BLaER1 (cell line): ENCODE results near the gene PTPRK.

Source experiments
- H3K27ac ChIP-seq: shearing (Covaris generic); formaldehyde crosslinking; 2 replicates; pipeline ENCODE4 v1.8.1; 2022
- H3K27me3 ChIP-seq: shearing (Covaris generic); formaldehyde crosslinking; 2 replicates; pipeline ENCODE4 v1.8.1; 2022
- H3K36me3 ChIP-seq: shearing (Covaris generic); formaldehyde crosslinking; 2 replicates; pipeline ENCODE4 v1.8.1; 2022
- H3K4me1 ChIP-seq: shearing (Covaris generic); formaldehyde crosslinking; 2 replicates; pipeline ENCODE4 v1.8.1; 2022
- H3K4me2 ChIP-seq: shearing (Covaris generic); formaldehyde crosslinking; 2 replicates; pipeline ENCODE4 v1.8.1; 2022
- H3K4me3 ChIP-seq: shearing (Covaris generic); formaldehyde crosslinking; 2 replicates; pipeline ENCODE4 v1.8.1; 2022
- H3K9ac ChIP-seq: shearing (Covaris generic); formaldehyde crosslinking; 2 replicates; pipeline ENCODE4 v1.8.1; 2022
- H3K9me3 ChIP-seq: shearing (Covaris generic); formaldehyde crosslinking; 2 replicates; pipeline ENCODE4 v1.8.1; 2022
- H4K20me1 ChIP-seq: shearing (Covaris generic); formaldehyde crosslinking; 2 replicates; pipeline ENCODE4 v1.8.1; 2022
- Cebpa-rat ChIP-seq: shearing (Covaris generic); IDR thresholded peaks from 2 replicates; pipeline ENCODE4 v1.8.1; 2022

The PTPRK gene

GRCh38 chr6:128068119-128068479 lies 452.3 kb downstream of the PTPRK start:
- H3K9ac ChIP-seq: no peak overlapping the region
- H3K4me1 ChIP-seq: no peaks in the 10 kb centered on the region
- no peak for TF ChIP-seq Cebpa-rat
- H3K4me3 ChIP-seq: no peak overlapping the region
- H3K9me3 ChIP-seq: no peaks in the 10 kb centered on the region
- no peaks in the 10 kb centered on the region for H4K20me1 ChIP-seq
- no peak overlapping the region for H3K4me2 ChIP-seq
- no peak overlapping the region for H3K27ac ChIP-seq
- H3K36me3 ChIP-seq: peaks cover 11% of the 10 kb centered on the region
- H3K27me3 ChIP-seq: no peaks in the 10 kb centered on the region

DNA sequence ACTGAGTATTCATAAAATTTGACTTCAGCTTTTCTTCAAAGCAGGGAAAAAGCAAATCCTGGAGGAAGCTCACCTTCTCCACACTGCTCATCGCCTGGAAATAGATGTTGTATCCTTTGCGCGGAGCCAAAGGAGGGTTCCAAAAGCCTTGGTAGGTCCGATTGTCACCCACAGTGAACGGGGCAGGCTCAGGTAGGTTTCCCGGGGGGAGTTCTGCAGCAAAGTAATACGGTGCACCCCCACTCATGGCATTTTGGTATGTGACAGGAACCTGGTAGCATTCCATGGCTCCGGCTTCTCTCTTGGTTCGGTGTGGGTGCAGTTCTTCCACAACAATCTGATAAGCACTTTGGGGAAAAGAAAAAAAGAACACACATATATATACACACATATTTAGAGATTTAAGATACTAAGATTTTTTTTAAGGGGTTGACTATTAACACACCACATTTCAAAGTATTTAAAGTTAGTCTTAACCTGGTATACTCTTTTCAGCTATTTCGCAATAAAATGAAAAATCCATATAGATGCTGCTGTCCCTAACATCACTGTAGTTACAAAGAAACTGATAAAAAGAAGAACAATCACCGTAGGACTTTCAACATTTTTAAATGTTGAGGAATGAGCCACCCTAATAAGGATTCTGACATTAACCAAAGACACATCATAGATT lies 452.8 kb downstream of the PTPRK start:
- Histone ChIP-seq H3K27me3 (no peaks in the 10 kb centered on the region), H3K4me1 (no peaks in the 10 kb centered on the region), H3K4me3 (no peak overlapping the region), H3K9me3 (no peaks in the 10 kb centered on the region), H3K27ac (no peak overlapping the region), H3K4me2 (no peak overlapping the region), H3K9ac (no peak overlapping the region), H3K36me3 (peaks cover 11% of the 10 kb centered on the region), H4K20me1 (no peaks in the 10 kb centered on the region)
- TF ChIP-seq Cebpa-rat: no peak

- Histone ChIP-seq H3K4me2 (no peak overlapping the region), H3K27ac (no peak overlapping the region), H3K9me3 (no peaks in the 10 kb centered on the region), H3K27me3 (no peaks in the 10 kb centered on the region), H3K4me1 (no peaks in the 10 kb centered on the region), H3K36me3 (peaks cover 11% of the 10 kb centered on the region), H3K4me3 (no peak overlapping the region), H3K9ac (no peak overlapping the region), H4K20me1 (no peaks in the 10 kb centered on the region)
- no peak for TF ChIP-seq Cebpa-rat
These were observed 455.3 kb downstream of the PTPRK start for GRCh38 chr6:128065072-128065471.

DNA sequence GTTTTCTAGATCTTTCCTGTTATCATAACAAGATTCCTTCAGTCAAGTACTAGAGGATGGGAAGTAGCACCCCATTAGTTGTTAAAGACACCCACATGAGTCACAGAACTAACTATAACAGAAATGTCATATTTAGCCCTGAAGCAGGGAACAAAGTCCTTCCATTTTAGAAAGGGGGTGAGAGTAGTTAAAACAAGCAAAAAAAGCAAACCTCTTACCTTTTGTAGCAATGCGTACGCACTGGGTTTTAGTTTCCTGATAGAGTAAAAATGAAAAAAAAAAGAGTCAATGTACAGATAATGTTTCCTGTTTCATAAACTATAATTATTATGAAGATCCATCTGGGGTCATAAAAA lies 455.9 kb downstream of the PTPRK start:
- H3K27ac ChIP-seq: no peak overlapping the region
- no peak overlapping the region for H3K4me3 ChIP-seq
- no peak overlapping the region for H3K9ac ChIP-seq
- no peak overlapping the region for H3K4me2 ChIP-seq
- no peak for TF ChIP-seq Cebpa-rat
- H3K36me3 ChIP-seq: peaks cover 11% of the 10 kb centered on the region
- H3K27me3 ChIP-seq: no peaks in the 10 kb centered on the region
- H4K20me1 ChIP-seq: no peaks in the 10 kb centered on the region
- H3K4me1 ChIP-seq: no peaks in the 10 kb centered on the region
- no peaks in the 10 kb centered on the region for H3K9me3 ChIP-seq

DNA sequence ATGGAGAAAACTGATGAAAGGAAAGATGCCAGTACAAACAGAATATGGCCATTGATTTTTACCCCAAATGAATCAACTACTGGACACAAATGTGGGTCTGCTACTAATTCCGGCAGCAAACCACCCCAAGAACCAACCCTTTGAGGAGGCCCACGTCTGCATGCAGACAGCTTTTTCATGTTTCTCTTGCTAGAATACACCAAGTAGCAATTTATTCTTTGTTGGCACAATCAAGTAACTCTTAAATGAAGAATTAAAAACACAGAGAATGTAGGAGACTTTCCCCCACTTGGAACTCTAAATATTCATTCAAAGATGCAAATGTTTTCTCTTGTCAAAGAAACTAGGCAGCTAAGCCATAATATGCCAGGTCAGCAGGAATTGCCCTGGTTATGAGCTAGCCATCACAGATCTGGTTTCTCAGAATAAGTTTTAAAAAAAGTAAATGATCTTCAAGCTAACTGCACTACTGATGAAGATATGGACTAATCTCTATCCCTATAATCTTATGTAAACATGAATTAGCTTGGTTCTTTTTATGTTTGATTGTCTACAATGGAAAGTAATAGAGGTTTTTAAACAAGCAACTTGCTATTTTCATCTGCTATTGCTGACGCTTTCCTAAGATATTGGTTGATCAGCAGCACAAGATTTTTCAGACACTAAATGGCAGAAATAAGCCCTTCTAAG lies 456.4 kb downstream of the PTPRK start:
- Histone ChIP-seq H3K4me3 (no peak overlapping the region), H3K9me3 (no peaks in the 10 kb centered on the region), H4K20me1 (no peaks in the 10 kb centered on the region), H3K27ac (no peak overlapping the region), H3K4me2 (no peak overlapping the region), H3K27me3 (no peaks in the 10 kb centered on the region), H3K9ac (no peak overlapping the region), H3K36me3 (peaks cover 11% of the 10 kb centered on the region), H3K4me1 (no peaks in the 10 kb centered on the region)
- TF ChIP-seq Cebpa-rat: no peak

GRCh38 chr6:128062882-128063603 lies 457.4 kb downstream of the PTPRK start:
- Histone ChIP-seq H3K4me2 (no peak overlapping the region), H3K9ac (no peak overlapping the region), H3K4me1 (no peaks in the 10 kb centered on the region)

DNA sequence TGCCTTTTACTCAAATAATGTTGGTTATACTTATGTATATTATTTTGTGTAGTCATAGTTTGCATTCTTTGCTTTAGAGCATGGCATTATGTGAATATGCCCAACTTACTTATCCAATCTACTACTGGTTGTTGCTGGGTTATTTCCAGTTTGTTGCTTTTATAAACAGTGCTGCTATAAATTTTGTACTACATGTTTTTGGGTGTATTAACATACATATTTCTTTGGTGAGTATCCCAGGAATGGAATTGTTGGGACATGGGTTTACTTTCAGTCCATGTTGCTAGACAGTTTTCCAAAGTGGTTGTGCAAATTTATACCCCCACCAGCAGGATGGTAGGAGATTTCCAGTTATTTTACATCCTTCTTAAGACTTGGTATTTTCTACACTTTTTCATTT lies 462.5 kb downstream of the PTPRK start:
- no peak overlapping the region for H3K4me3 ChIP-seq
- no peaks in the 10 kb centered on the region for H4K20me1 ChIP-seq
- no peaks in the 10 kb centered on the region for H3K27me3 ChIP-seq
- no peak overlapping the region for H3K9ac ChIP-seq
- no peaks in the 10 kb centered on the region for H3K4me1 ChIP-seq
- no peaks in the 10 kb centered on the region for H3K9me3 ChIP-seq
- peaks cover 4% of the 10 kb centered on the region; the same call in 1 of the 2 replicates for H3K36me3 ChIP-seq
- TF ChIP-seq Cebpa-rat: no peak
- H3K27ac ChIP-seq: no peak overlapping the region
- no peak overlapping the region for H3K4me2 ChIP-seq

More at GRCh38 chr6:128062882-128063603, 457.4 kb downstream of the PTPRK start:
- no peak overlapping the region for H3K27ac ChIP-seq
- H3K36me3 ChIP-seq: peaks cover 11% of the 10 kb centered on the region
- H3K4me3 ChIP-seq: no peak overlapping the region
- no peak for TF ChIP-seq Cebpa-rat
- no peaks in the 10 kb centered on the region for H3K27me3 ChIP-seq
- H3K9me3 ChIP-seq: no peaks in the 10 kb centered on the region
- H4K20me1 ChIP-seq: no peaks in the 10 kb centered on the region

- H3K27me3 ChIP-seq: no peaks in the 10 kb centered on the region
- no peaks in the 10 kb centered on the region for H4K20me1 ChIP-seq
- no peaks in the 10 kb centered on the region for H3K4me1 ChIP-seq
- TF ChIP-seq Cebpa-rat: no peak
- no peak overlapping the region for H3K4me3 ChIP-seq
- no peak overlapping the region for H3K27ac ChIP-seq
- H3K36me3 ChIP-seq: peaks cover 4% of the 10 kb centered on the region; the same call in 1 of the 2 replicates
- no peak overlapping the region for H3K4me2 ChIP-seq
- H3K9me3 ChIP-seq: no peaks in the 10 kb centered on the region
- no peak overlapping the region for H3K9ac ChIP-seq
These were observed 462.9 kb downstream of the PTPRK start for GRCh38 chr6:128057541-128057940.

DNA sequence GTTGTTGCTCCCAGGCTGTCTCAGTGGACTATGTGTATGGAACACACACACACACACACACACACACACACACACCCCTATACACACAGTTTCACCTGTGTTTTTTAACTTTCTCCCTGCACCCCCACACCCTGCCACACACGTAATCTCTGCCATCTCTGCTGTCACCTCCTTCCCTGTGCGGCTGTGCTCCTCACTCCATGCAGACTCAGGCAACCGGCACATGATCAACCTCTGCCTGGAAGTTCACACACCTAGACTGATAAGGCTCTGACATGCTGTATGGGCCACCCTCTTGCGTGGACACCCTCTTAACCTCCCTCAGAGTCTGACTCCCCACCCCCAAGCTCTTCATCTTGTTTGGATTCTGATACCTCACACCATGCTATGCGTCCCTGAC lies 467.3 kb downstream of the PTPRK start:
- no peak overlapping the region for H3K4me2 ChIP-seq
- peaks cover 4% of the 10 kb centered on the region; the same call in 1 of the 2 replicates for H3K36me3 ChIP-seq
- H3K4me1 ChIP-seq: no peaks in the 10 kb centered on the region
- no peaks in the 10 kb centered on the region for H3K9me3 ChIP-seq
- no peak overlapping the region for H3K4me3 ChIP-seq
- no peak overlapping the region for H3K9ac ChIP-seq
- no peaks in the 10 kb centered on the region for H3K27me3 ChIP-seq
- no peak overlapping the region for H3K27ac ChIP-seq
- no peak for TF ChIP-seq Cebpa-rat
- no peaks in the 10 kb centered on the region for H4K20me1 ChIP-seq

- Histone ChIP-seq H3K27ac (no peak overlapping the region), H3K4me3 (no peak overlapping the region), H3K9me3 (no peaks in the 10 kb centered on the region), H3K36me3 (no peaks in the 10 kb centered on the region), H4K20me1 (no peaks in the 10 kb centered on the region), H3K9ac (no peak overlapping the region), H3K4me2 (no peak overlapping the region), H3K4me1 (no peaks in the 10 kb centered on the region), H3K27me3 (no peaks in the 10 kb centered on the region)
- no peak for TF ChIP-seq Cebpa-rat
These were observed 472.4 kb downstream of the PTPRK start for GRCh38 chr6:128047989-128048388.
